DMS53 treated with DMSO at 0.1 percent for 48 hours (cell line): ENCODE measurements around the gene MUS81.

Source experiments
- DNase-seq: peaks from one replicate; lab custom pipeline; 2025; ENCODE audit not compliant: unreplicated experiment; lab: John Stamatoyannopoulos, UW

MUS81 gene

GRCh38 chr11:65872586-65873317 lies 12.5 kb downstream of the MUS81 start, which contains the start of gene EFEMP2:
Gene EFEMP2 (minus strand): TSS chr11:65872800. CDS start chr11:65872354, 446 bp downstream.
- no peak for DNase-seq

DNA sequence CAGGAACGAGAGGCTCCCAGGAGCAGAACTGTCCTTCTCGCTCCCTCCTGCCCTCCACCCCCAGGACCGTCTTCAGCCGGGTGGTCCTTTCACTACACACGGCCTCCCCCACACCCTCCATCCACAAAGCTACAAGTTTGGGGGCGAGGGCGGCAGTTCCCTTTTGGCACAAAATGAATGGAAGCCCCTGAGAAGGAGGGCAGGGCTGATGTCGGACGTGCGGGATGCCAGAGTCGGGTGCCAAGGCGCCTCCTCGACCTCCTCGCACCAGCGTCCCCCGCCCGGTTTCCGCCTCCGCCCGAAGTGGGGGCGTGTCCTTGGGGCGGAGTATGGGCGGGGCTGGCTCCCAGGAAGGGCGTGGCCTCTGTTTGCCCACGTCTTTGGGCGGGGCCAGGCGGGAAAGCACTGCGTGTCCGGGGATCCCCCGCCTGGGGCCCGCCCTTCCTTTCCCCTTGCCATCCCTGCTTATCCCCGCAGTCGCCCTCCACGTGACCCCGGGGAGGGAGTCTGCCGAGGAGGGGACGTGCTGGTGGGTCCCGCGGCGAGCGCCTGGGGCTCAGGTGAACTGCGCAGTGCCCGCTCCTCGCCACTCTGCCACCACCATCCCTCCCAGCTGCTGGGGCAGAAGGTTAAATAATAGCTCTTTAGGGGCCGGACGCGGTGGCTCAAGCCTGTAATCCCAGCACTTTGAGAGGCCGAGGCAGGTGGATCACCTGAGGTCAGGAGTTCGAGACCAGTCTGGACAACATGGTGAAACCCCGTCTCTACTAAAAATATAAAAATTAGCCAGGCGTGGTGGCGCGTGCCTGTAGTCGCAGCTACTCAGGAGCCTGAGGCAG lies 13.3 kb downstream of the MUS81 start:
- DNase-seq, result peak; percentile 80

DNA sequence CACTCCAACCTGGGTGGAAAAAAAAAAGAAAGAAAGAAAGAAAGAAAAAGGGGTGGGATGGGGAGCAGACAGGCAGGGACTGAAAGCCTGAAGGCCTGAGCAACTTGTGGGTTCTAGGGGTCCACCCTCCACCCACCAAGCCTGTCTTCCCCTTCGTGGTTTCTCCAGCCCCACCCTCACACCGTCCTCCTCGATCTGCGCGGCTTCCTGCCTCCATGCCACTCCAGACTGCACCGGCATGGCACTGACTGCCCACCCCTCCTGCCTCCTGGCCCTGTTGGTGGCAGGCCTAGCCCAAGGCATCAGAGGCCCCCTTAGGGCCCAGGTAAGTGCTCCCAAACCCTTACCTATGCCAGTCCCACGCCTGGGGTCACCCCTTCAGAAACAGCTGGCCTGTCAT lies 19.4 kb downstream of the MUS81 start, which contains the start of gene CTSW:
Gene CTSW, plus strand, starts transcription at position 221 of the 400 bp plus-strand sequence. Its CDS starts 18 bp downstream, at position 239.
- no peak for DNase-seq

GRCh38 chr11:65880027-65880426 lies 19.8 kb downstream of the MUS81 start:
- DNase-seq, result no peak

DNA sequence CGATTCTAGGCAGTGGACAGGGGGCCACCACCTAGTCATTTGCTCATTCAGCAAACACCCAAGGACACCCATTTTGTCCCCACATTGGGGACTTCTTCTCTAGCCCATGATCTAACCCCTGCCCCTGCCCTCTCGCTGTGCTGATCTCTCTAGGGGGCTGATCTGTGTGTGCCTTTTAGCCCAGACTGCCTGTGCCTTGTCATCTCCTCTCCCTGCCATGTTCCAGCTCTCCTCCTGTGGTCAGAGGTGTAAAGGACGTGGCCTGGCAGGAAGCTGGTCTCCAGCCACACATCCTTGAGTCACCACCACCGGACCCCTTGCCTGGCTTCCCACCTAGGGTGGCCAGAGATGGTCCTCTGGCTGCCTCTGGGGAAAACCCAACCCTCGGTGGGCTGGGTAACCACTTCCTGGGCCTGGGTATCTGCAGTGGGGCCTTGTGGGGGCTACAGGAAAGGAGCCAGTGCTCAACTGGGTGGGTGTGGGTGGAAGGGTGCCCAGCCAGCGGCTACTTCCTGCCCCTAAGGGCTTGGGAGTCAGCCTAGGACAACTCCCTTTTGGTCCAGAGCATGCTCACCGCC lies 20.7 kb downstream of the MUS81 start:
- no peak for DNase-seq

DNA sequence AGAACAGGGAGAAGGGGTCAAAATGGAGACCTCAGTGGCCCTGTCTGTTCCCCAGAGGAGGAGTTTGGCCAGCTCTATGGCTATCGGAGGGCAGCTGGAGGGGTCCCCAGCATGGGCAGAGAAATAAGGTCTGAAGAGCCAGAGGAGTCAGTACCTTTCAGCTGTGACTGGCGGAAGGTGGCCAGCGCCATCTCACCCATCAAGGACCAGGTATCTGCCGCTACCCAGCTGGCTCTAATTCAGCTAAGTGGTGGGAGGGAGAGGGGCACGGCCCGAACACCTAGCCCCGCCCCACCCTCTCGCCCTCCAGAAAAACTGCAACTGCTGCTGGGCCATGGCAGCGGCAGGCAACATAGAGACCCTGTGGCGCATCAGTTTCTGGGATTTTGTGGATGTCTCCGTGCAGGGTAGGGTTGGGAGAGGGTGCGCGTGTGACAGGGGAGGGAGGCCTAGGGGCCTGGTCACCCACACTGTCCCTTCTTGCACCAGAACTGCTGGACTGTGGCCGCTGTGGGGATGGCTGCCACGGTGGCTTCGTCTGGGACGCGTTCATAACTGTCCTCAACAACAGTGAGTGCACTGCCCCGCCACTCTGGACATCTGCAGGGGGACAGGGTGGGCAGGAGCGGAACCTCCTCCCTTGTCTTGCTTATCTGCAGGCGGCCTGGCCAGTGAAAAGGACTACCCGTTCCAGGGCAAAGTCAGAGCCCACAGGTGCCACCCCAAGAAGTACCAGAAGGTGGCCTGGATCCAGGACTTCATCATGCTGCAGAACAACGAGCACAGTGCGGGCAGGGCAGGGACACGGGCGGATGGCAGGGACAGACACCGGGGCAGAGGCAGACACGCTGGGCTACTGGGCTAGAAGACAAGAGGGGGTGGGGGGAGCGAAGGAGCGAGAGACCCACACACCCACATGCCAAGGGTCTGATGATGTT lies 22.2 kb downstream of the MUS81 start:
- no peak for DNase-seq

DNA sequence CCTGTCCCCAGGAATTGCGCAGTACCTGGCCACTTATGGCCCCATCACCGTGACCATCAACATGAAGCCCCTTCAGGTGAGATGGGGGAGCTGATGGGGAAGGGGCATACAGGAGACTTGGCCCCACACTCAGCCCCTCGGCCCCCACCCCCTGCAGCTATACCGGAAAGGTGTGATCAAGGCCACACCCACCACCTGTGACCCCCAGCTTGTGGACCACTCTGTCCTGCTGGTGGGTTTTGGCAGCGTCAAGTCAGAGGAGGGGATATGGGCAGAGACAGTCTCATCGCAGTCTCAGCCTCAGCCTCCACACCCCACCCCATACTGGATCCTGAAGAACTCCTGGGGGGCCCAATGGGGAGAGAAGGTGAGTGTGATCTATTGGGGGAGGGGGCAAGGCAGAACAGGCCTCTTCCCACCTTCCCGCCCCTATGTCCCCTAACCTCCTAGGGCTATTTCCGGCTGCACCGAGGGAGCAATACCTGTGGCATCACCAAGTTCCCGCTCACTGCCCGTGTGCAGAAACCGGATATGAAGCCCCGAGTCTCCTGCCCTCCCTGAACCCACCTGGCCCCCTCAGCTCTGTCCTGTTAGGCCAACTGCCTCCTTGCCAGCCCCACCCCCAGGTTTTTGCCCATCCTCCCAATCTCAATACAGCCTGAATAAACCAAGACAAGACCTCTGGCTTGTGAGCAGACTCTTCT lies 23.0 kb downstream of the MUS81 start:
- no peak for DNase-seq

DNA sequence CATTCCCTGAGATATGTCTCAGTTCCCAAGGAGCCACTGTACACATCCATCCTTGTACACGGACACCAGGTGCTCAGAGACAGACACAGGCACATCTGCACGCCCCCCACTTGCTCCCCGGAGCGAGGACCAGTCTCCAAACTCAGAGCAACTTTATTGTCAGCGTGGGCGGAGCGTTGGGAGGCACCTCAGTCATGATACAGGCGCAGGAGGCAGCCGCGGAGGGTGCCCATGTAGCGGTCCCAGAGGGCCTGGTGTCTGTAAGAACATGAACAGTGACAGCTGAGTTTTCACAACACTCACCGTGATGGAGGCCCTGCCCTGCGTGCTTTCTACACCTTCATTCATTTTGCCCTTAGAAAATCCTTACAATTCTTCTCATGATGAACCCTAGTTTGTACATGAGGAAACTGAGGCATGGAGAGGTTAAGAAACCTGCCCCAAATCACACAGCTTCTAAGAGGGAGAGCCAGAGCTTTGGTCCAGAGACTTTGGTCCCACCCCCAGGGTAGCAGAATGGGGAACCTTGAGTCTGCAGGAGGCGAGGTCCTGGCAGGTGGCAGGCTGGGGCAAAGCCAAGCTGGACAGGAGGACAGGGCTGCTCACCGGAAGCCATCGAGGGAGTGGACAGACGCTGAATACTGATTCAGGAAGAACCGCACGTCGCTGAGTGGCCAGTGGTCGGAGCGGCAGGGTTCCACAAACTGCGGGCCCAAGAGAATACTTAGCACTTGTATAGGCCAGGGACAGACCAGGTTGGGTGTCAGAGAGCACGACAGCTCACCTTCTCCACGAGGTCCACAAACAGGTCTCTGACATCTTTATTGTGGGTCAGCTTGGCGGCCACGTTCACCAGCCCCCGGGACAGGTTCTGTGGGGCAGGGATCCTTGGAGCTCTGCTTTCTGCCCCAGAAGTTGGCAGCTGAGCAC lies 23.8 kb downstream of the MUS81 start:
- no peak for DNase-seq

DNA sequence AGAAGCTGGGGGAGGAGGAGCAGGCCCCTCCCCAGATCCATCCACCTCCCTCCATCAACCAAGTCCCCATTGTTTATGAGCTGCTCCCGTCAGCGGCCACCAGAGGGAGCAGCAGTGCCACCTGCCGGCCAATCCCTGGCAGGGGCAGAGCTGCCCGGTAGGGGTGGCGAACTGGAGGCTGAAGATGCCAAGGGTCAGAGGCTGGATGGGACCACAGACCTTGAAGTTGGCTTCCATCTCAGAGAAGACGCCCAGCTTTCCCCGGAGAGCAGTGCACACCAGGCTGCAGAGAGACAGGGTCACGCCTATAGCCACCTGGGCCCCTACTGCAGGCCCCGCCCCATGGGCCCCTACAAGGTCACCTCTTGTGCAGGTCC lies 24.5 kb downstream of the MUS81 start:
- peak; percentile 50 for DNase-seq

GRCh38 chr11:65885231-65885630 lies 25.0 kb downstream of the MUS81 start:
- DNase-seq, result no peak

- DNase-seq, result no peak
These were observed 25.7 kb downstream of the MUS81 start for GRCh38 chr11:65885808-65886536.

DNA sequence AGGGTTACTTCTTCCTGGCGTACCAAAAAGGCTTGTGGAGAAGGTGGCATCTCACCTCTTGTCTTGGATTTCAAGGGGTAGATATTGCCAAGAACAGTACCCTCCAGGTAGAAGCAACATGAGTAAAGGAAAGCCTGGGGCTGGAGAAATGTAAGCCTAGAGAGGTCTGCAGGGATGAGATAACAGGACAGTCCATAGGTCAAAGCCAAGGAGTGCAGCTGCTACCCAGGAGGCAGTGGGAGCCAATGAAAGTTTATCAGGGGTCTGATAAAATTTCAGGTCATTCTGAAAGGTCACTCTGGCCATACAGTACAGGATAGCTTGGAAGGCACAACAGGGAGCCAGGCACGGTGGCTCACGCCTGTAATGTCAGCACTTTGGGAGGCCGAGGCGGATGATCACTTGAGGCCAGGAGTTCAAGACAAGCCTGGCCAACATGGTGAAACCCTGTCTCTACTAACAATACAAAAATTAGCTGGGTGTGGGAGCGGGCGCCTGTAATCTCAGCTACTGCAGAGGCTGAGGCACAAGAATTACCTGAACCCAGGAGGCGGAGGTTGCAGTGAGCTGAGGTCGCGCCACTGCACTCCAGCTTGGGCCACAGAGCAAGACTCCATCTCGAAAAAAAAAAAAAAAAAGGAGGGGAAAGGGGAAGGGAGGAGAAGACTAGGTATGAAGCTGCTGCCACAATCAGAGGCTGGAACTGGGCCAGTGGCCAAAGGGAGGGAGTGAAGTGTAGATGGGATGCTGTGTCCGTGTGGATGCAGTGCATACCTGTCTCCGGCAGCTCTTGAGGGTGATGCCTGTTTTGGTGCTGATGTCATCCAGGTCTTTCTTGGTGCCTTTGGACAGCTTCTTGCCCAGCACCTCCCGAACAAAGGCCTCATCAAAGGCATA lies 26.8 kb downstream of the MUS81 start:
- DNase-seq, result no peak

GRCh38 chr11:65887723-65888162 lies 27.5 kb downstream of the MUS81 start:
- DNase-seq, result peak; percentile 58

- peak; percentile 91 for DNase-seq
These were observed 28.1 kb downstream of the MUS81 start, which contains the start of gene FIBP for GRCh38 chr11:65888163-65888814. Gene FIBP (minus strand): TSS chr11:65888471. CDS start chr11:65888418, 53 bp downstream.

DNA sequence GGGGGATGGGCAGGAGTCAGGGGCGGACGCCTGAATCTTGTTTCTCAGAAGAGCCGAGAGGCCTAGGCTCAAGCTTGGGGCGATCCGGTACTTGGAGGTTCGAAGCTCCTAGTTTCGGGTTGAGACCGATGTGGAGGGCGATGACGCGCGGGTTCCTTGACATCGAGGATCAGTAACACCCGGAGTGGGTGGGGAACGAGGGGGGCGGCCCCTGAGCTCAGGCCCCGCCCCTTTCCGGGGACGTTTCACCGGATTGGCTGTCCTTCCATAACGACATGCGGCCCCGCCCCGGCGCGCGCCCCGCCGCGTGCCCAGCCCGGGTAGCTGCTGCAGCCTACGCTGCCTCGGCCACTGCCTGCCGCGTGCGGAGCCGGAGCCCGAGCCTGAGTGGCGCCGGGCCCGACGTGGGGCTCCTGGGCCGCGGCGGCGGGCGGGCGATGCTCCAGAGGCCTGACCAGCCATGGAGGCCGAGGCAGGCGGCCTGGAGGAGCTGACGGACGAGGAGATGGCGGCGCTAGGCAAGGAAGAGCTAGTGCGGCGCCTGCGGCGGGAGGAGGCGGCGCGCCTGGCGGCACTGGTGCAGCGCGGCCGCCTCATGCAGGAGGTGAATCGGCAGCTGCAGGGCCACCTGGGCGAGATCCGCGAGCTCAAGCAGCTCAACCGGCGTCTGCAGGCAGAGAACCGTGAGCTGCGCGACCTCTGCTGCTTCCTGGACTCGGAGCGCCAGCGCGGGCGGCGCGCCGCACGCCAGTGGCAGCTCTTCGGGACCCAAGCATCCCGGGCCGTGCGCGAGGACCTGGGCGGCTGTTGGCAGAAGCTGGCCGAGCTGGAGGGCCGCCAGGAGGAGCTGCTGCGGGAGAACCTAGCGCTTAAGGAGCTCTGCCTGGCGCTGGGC lies 30.3 kb downstream of the MUS81 start, which contains the start of gene CCDC85B:
Gene CCDC85B, plus strand, starts transcription at position 350 of the 895 bp plus-strand sequence. Its CDS starts 111 bp downstream, at position 461.
- peak; percentile 87 for DNase-seq
